SK-N-MC (cell line): ENCODE data around the gene RNF17.

Experiments
- EZH2 ChIP-seq: fragments of 200-600 bp; sonication (generic); IDR thresholded peaks from one replicate; pipeline ENCODE4 v1.6.1; 2017; ENCODE audit warnings: antibody characterized with exemption
- FOXP2 ChIP-seq: optimal IDR thresholded peaks from 2 replicates; pipeline ENCODE3; 2011; ENCODE audit warnings: mild to moderate bottlenecking, moderate library complexity; ENCODE audit not compliant: insufficient read depth; ENCODE audit errors: extremely low read length, control extremely low read depth
- POLR2AphosphoS5 ChIP-seq: IDR thresholded peaks from 2 replicates; pipeline ENCODE4 v1.6.1; 2012; ENCODE audit warnings: mild to moderate bottlenecking, low read depth, low read length, borderline replicate concordance

DNA sequence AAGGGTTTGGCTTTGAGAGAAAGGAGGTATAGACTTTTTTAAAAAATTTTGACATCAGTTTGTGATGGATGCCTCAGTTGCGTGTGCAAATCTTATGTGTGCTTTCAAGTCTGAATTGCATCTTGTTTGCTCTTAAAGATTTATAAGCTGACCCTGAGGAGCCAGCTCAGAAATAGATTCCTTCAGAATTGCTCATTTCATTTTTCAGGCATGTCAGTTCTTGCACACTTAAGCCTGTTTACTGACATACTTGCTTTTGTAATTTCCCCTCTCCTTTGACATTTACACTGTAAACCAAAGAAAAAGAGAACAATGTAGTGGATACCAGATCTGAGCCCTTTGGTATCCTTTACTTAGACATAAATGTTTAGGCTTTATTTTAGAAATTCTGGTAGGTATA is 87.6 kb downstream of the RNF17 start:
- TF ChIP-seq POLR2AphosphoS5 = no peak
- TF ChIP-seq EZH2 = no peak
- no peak for TF ChIP-seq FOXP2
